GM04503 (cell line): ENCODE measurements around the gene PLEKHM2.
"Not testable (repeated sequence)": the region's sequence is repeated elsewhere in the genome, so short reads cannot be mapped to it uniquely, and the experiment has no call there.

Experiments
- DNase-seq: peaks from one replicate; pipeline ENCODE4 v3.0.0-alpha.2; 2012; ENCODE audit warnings: low read depth

The PLEKHM2 gene

GRCh38 chr1:15676010-15676409, 8.1 kb upstream of the PLEKHM2 start:
- no peak for DNase-seq

- DNase-seq = no peak
Measured at GRCh38 chr1:15676688-15677661, 7.1 kb upstream of the PLEKHM2 start.

GRCh38 chr1:15678578-15678977, 5.5 kb upstream of the PLEKHM2 start:
- peak; percentile 70 for DNase-seq

GRCh38 chr1:15680131-15680530, 4.0 kb upstream of the PLEKHM2 start:
- DNase-seq = peak; percentile 69

- peak; percentile 95 for DNase-seq
Measured at GRCh38 chr1:15680561-15681348, 3.4 kb upstream of the PLEKHM2 start.

GRCh38 chr1:15681349-15682292, 2.5 kb upstream of the PLEKHM2 start:
- no peak for DNase-seq

- no peak for DNase-seq
Measured at GRCh38 chr1:15682936-15683341, 1.2 kb upstream of the PLEKHM2 start.

GRCh38 chr1:15683345-15684039, 628 bp upstream of the PLEKHM2 start:
- no peak for DNase-seq

- DNase-seq = no peak
Measured at GRCh38 chr1:15684468-15685291, 560 bp downstream of the PLEKHM2 start.

GRCh38 chr1:15685820-15686219, 1.7 kb downstream of the PLEKHM2 start:
- no peak for DNase-seq

- DNase-seq = no peak
Measured at GRCh38 chr1:15687446-15687845, 3.3 kb downstream of the PLEKHM2 start.

- no peak for DNase-seq
Measured at GRCh38 chr1:15690317-15690716, 6.2 kb downstream of the PLEKHM2 start.

- DNase-seq = no peak
Measured at GRCh38 chr1:15691434-15692032, 7.4 kb downstream of the PLEKHM2 start.

GRCh38 chr1:15692121-15692682, 8.1 kb downstream of the PLEKHM2 start:
- DNase-seq = no peak

GRCh38 chr1:15693371-15693770, 9.3 kb downstream of the PLEKHM2 start:
- no peak for DNase-seq

- no peak for DNase-seq
Measured at GRCh38 chr1:15696956-15697521, 12.9 kb downstream of the PLEKHM2 start.

GRCh38 chr1:15698201-15698600, 14.1 kb downstream of the PLEKHM2 start:
- DNase-seq = no peak

GRCh38 chr1:15699321-15699720, 15.2 kb downstream of the PLEKHM2 start:
- not testable (repeated sequence) for DNase-seq

GRCh38 chr1:15700508-15700907, 16.4 kb downstream of the PLEKHM2 start:
- DNase-seq = no peak
